Fibroblast of mammary gland (primary cell): Measurements from ENCODE around the gene RND2.

ENCODE experiments used
- DNase-seq: peaks from one replicate; pipeline ENCODE4 v3.0.0-alpha.2; 2010; ENCODE audit warnings: low read depth
- H3K4me3 ChIP-seq: 2 replicates; pipeline ENCODE4 v1.5.1; 2011; ENCODE audit warnings: low read depth, mild to moderate bottlenecking, low read length, moderate library complexity; ENCODE audit not compliant: control insufficient read depth
- TF ChIP-seq, protein P1 (sequence below): conservative IDR thresholded peaks from 2 replicates; pipeline ENCODE4 v1.5.1; 2011; ENCODE audit warnings: low read depth, low read length, inconsistent platforms; ENCODE audit not compliant: control insufficient read depth, insufficient read depth

RND2 gene

DNA sequence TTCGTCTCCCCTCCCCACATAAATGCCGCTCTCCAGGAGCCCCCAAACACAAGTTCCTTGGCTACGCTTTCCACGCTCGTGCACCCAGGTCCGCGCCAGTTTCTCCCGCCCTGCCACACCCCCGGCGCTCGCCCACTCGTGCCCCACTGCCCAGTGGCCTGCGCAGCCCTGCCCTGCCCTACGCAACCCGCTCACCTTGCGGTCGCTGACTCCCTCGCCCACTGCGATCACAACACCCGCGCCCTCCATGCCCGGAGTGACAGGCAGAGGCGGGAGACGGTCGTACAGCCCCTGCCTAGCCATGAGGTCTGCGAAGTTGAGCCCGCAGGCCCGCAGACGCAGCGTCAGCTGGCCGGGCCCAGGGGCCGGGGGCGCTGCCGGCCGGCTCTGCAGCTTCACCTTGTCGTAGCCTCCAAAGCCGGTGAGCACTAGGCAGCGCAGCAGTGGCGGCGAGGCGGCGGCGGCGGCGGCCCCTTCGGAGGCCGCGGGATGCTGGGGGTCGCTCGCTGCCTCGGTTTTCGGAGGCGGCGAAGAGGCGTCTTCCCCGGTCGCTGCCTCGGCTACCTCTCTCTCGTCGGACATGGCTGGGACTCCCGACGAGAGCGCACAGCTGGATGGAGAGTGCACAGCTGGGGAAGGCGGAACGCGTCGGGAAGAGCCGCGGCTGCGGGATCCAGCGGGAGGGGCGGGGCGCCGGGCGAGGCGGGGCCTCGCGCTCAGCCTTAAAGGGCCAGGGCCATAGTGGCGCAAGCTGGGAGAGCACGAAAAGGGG is 3.1 kb upstream of the RND2 start, which contains the start of gene VAT1:
VAT1 (minus strand) TSS at position 645 of the 772 bp plus-strand sequence; CDS start at position 582, 63 bp downstream.
- peak within 1 kb of the TSS; percentile 93 for H3K4me3 ChIP-seq
- peak; percentile 67 for DNase-seq
- TF ChIP-seq, protein P1, sequence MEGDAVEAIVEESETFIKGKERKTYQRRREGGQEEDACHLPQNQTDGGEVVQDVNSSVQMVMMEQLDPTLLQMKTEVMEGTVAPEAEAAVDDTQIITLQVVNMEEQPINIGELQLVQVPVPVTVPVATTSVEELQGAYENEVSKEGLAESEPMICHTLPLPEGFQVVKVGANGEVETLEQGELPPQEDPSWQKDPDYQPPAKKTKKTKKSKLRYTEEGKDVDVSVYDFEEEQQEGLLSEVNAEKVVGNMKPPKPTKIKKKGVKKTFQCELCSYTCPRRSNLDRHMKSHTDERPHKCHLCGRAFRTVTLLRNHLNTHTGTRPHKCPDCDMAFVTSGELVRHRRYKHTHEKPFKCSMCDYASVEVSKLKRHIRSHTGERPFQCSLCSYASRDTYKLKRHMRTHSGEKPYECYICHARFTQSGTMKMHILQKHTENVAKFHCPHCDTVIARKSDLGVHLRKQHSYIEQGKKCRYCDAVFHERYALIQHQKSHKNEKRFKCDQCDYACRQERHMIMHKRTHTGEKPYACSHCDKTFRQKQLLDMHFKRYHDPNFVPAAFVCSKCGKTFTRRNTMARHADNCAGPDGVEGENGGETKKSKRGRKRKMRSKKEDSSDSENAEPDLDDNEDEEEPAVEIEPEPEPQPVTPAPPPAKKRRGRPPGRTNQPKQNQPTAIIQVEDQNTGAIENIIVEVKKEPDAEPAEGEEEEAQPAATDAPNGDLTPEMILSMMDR: no peak

DNA sequence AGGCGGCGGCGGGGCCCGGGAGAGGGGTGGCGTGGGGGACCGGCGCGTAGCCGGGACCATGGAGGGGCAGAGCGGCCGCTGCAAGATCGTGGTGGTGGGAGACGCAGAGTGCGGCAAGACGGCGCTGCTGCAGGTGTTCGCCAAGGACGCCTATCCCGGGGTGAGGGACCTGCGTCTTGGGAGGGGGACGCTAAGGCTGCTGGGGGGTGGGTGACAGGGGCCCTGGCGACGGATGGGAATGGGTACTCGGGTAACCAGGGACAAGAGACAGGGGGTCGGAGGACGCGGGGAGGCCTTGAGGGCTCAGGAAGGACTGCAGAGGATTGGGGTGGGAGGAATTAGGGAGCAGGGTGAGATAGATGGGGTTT is 243 bp downstream of the RND2 start:
- TF ChIP-seq, protein P1: no peak
- H3K4me3 ChIP-seq: peak overlapping the region; percentile 26
- DNase-seq: no peak

DNA sequence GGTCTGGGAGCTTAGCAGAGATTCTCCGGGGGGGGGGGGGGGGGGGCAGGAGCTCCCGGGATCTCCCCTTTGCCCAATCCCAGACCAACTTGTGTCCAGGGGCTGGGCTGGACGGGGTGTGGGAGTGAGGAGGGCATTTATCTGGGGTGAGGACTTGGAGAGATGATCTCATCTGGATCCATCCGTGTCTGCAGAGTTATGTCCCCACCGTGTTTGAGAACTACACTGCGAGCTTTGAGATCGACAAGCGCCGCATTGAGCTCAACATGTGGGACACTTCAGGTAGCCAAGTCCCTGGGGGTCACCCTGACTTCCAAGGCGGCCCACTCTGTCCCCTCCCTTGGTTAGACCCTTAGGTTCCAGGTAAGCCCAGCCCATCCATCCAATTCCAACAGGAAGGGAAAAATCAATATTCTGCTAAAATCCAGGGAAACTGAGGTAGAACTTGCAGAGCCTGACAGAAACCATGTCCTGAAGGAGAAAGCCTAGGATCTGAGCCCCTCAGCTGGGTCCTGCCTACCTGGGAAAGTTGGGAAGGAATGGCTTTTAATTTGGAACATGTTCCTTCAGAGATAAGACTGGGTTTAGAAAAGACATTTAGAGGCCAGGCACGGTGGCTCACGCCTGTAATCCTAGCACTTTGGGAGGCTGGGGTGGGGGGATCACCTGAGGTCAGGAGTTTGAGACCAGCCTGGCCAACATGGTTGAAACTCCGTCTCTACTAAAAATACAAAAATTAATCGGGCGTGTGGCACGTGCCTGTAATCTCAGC is 921 bp downstream of the RND2 start:
- no peak overlapping the region for H3K4me3 ChIP-seq
- no peak for DNase-seq
- TF ChIP-seq, protein P1: no peak

DNA sequence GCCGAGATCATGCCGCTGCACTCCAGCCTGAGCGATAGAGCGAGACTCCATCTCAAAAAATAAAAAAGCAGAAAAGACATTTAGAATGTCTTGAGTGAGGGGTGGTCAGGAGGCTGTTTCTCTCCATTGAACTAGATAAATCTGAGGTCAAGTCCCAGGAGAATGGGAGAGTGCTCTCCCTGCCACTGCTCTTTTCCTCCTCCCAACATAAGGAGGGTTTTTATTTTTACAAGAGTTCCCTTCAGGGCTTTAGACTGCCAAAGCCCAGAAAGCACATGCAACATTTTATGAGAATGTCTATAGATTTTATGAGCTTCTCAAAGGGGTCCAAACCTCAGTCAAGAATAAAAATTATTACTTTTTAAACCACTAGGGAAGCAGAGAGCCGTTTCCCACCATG is 1.6 kb downstream of the RND2 start:
- DNase-seq: no peak
- H3K4me3 ChIP-seq: no peak overlapping the region
- TF ChIP-seq, protein P1: no peak

DNA sequence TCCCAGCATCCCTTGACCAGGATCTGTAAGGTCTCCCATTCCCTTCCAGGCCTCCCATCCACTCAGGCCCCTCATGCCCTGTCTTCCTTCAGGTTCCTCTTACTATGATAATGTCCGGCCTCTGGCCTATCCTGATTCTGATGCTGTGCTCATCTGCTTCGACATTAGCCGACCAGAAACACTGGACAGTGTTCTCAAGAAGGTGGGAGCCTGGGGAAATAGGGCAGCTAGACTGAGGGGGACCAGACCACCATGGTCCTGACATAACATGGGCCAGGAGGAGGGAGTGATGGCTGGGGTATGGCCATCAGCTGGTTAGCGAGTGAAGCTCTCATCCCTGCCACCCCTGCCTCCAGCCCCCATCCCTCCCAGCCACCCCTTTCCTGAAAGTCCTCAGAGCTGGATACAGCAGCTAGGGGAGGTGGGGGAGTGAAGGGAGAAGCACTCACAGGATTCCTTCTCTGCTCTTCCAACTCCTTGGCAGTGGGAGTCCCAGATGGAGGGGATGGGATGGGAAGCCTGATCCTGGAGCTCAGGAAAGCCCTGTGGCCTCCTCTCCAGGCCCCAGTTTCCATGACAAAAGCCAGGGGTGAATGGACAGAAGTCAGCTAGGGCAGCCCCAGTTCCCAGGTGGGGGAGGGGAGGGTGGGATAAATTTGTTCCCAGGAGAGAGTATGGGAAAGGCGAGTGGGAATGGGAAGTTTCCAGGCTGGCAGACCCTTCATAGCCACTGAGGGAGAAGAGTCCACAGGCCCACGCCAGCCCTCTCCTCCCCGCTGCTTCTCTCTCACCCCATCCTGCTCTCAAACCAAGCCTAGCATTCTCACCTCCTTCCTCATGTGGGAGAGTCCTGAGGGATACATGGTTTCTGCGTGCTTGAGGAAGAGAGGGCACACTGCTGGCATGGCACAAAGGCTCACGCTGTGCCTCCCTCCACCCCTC is 2.3 kb downstream of the RND2 start:
- TF ChIP-seq, protein P1: no peak
- H3K4me3 ChIP-seq: no peak overlapping the region
- DNase-seq: no peak

DNA sequence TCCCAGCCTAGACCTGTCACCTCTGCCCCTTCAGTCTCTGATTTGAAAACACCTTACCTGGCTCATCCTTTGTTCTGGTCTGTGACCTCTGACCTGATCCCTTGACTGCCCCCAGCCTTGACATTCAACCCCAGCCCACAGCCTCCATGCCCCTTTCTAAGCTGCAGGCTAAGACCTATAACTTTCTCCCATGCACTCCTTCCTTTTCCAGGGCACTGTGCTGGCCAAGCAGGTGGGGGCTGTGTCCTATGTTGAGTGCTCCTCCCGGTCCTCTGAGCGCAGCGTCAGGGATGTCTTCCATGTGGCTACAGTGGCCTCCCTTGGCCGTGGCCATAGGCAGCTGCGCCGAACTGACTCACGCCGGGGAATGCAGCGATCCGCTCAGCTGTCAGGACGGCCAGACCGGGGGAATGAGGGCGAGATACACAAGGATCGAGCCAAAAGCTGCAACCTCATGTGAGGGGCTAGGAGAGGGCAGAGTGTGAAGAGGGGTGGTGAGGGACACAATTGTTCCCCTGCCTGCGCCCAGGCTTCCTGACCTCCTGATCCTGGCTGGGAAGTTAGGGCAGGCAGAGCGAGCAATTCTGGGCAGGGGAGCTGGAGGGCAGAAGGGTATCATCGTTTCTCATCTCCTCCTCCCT is 3.3 kb downstream of the RND2 start:
- TF ChIP-seq, protein P1: no peak
- DNase-seq: no peak
- no peak overlapping the region for H3K4me3 ChIP-seq
